Neural progenitor cell (in vitro differentiated cells): ENCODE measurements around the gene ATXN3L. TPM values are rescaled to one million over a fixed set of nuclear protein-coding genes. Genes with fewer than 3 reads are reported as not detected.

Experiments
- DNase-seq: peaks from one replicate; pipeline ENCODE4 v3.0.0-alpha.2; 2016; ENCODE audit warnings: low spot score
- H2AFZ ChIP-seq: fragments of 200-600 bp; sonication (generic); replicated peaks from 2 replicates; pipeline ENCODE4 v1.6.1; 2016; ENCODE audit warnings: antibody characterized with exemption
- H3F3A ChIP-seq: fragments of 200-600 bp; sonication (generic); 2 replicates; pipeline ENCODE4 v1.6.1; 2016; ENCODE audit warnings: antibody characterized with exemption, low read depth
- H3K27ac ChIP-seq: fragments of 200-600 bp; sonication (generic); 2 replicates; pipeline ENCODE4 v1.5.1; 2016; ENCODE audit warnings: mild to moderate bottlenecking
- H3K27me3 ChIP-seq: fragments of 200-600 bp; sonication (generic); 2 replicates; pipeline ENCODE4 v1.6.1; 2016; ENCODE audit warnings: mild to moderate bottlenecking, moderate library complexity
- H3K36me3 ChIP-seq: fragments of 200-600 bp; sonication (generic); 2 replicates; pipeline ENCODE4 v1.5.1; 2016
- H3K4me1 ChIP-seq: fragments of 200-600 bp; sonication (generic); 2 replicates; pipeline ENCODE4 v1.6.1; 2016; ENCODE audit warnings: mixed run types
- H3K4me2 ChIP-seq: fragments of 200-600 bp; sonication (generic); 2 replicates; pipeline ENCODE4 v1.6.1; 2016
- H3K4me3 ChIP-seq: fragments of 200-600 bp; sonication (generic); 2 replicates; pipeline ENCODE4 v1.5.1; 2016
- H3K79me2 ChIP-seq: fragments of 200-600 bp; sonication (generic); 2 replicates; pipeline ENCODE4 v1.6.1; 2016; ENCODE audit warnings: low read depth
- H3K9ac ChIP-seq: fragments of 200-600 bp; sonication (generic); 2 replicates; pipeline ENCODE4 v1.6.1; 2016
- H3K9me3 ChIP-seq: fragments of 200-600 bp; sonication (generic); 2 replicates; pipeline ENCODE4 v1.5.1; 2016; ENCODE audit warnings: low read depth
- H4K20me1 ChIP-seq: fragments of 200-600 bp; sonication (generic); 2 replicates; pipeline ENCODE4 v1.6.1; 2016; ENCODE audit warnings: low read depth
- H3K27ac Mint-ChIP-seq: 3 replicates; pipeline ENCODE4 v1.8.0; 2021; ENCODE audit warnings: mixed read lengths
- H3K27me3 Mint-ChIP-seq: 2 replicates; pipeline ENCODE4 v1.8.0; 2022; ENCODE audit warnings: low read depth, mild to moderate bottlenecking, inconsistent platforms, moderate library complexity, mixed read lengths; ENCODE audit not compliant: insufficient read depth
- H3K36me3 Mint-ChIP-seq: 3 replicates; pipeline ENCODE4 v1.8.0; 2021; ENCODE audit warnings: mixed read lengths
- H3K4me1 Mint-ChIP-seq: 3 replicates; pipeline ENCODE4 v1.8.0; 2021; ENCODE audit warnings: mixed read lengths
- H3K4me3 Mint-ChIP-seq: 3 replicates; pipeline ENCODE4 v1.8.0; 2021; ENCODE audit warnings: mild to moderate bottlenecking, moderate library complexity, mixed read lengths
- H3K9me3 Mint-ChIP-seq: 3 replicates; pipeline ENCODE4 v1.8.0; 2020; ENCODE audit warnings: mixed read lengths
- EZH2 ChIP-seq: fragments of 200-600 bp; sonication (generic); IDR thresholded peaks from 2 replicates; pipeline ENCODE4 v1.6.1; 2017; ENCODE audit warnings: antibody characterized with exemption, mild to moderate bottlenecking, moderate library complexity
- EZH2phosphoT487 ChIP-seq: fragments of 200-600 bp; sonication (generic); IDR thresholded peaks from 2 replicates; pipeline ENCODE4 v1.6.1; 2017; ENCODE audit warnings: antibody characterized with exemption
- total RNA-seq: library from RNA; depleted of rRNA; stranded (reverse); fragments of >200 nt; gene quantifications from 2 replicates; pipeline ENCODE4 v1.2.3, GENCODE V29; 2015; ENCODE audit warnings: low replicate concordance
- TF ChIP-seq, protein P1 (sequence below): fragments of 200-600 bp; sonication (generic); IDR thresholded peaks from 2 replicates; pipeline ENCODE4 v1.5.1; 2017; ENCODE audit warnings: antibody characterized with exemption, mild to moderate bottlenecking

The ATXN3L gene
- total RNA-seq, 1 donor from 2014 or later, result not detected

DNA sequence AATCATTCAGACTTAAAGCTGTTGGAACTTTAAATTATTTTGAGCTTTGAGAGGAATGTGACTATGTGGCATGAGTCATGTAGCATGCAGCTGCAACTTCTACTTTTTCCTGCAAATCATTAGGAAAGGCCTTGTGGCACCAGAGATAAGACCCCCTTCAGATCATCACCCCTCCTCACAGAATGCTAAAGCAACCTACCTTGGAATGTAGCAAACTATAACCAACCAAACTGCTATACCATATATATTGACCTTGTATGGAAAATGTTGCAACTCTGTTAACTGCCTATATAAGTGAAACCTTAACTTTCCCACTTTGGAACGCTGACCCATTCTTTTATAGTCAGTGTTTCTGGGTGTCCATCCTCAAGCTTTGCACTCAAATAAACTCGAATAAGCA is 32.0 kb downstream of the ATXN3L start:
- H3K9ac ChIP-seq, result no peak overlapping the region
- H3K79me2 ChIP-seq, result no peaks in the 10 kb centered on the region

DNA sequence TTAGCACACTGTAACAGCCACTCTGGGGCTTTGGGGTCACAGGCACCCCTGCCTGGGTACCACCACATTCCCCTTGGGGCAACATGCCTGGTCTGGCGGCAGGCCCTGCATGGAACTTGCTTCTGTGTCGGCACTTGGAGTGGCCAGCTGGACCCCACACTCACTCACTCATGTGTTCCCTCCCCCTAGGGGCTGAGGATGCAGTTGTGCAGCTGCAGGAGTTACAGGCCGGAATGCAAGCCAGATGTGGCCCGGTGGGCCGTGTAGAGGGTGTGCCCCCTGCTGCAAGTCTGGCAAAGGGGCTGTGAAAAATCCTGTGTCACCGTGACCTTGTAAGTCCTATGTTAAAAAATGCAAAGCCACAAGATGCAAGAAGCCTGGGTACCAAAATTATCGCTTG is 34.2 kb downstream of the ATXN3L start:
- Mint-ChIP-seq H3K4me3 (no peak overlapping the region), H3K27ac (no peak overlapping the region), H3K4me1 (peaks cover 24% of the 10 kb centered on the region), H3K36me3 (peaks cover 7% of the 10 kb centered on the region), H3K27me3 (peaks cover 4% of the 10 kb centered on the region), H3K9me3 (peaks cover 29% of the 10 kb centered on the region)
- Histone ChIP-seq H4K20me1 (no peaks in the 10 kb centered on the region), H3K4me3 (no peak overlapping the region), H3K9ac (no peak overlapping the region), H3K27ac (peak overlapping the region; percentile 26), H3K36me3 (no peaks in the 10 kb centered on the region), H3K9me3 (no peaks in the 10 kb centered on the region), H2AFZ (peak overlapping the region; percentile 56), H3K4me1 (peaks cover 35% of the 10 kb centered on the region), H3F3A (peaks cover 42% of the 10 kb centered on the region), H3K4me2 (no peak overlapping the region), H3K79me2 (no peaks in the 10 kb centered on the region), H3K27me3 (no peaks in the 10 kb centered on the region)
- TF ChIP-seq, protein P1, sequence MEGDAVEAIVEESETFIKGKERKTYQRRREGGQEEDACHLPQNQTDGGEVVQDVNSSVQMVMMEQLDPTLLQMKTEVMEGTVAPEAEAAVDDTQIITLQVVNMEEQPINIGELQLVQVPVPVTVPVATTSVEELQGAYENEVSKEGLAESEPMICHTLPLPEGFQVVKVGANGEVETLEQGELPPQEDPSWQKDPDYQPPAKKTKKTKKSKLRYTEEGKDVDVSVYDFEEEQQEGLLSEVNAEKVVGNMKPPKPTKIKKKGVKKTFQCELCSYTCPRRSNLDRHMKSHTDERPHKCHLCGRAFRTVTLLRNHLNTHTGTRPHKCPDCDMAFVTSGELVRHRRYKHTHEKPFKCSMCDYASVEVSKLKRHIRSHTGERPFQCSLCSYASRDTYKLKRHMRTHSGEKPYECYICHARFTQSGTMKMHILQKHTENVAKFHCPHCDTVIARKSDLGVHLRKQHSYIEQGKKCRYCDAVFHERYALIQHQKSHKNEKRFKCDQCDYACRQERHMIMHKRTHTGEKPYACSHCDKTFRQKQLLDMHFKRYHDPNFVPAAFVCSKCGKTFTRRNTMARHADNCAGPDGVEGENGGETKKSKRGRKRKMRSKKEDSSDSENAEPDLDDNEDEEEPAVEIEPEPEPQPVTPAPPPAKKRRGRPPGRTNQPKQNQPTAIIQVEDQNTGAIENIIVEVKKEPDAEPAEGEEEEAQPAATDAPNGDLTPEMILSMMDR, result peak; percentile 51
- no peak for TF ChIP-seq EZH2
- TF ChIP-seq EZH2phosphoT487, result no peak
- peak; percentile 80 for DNase-seq

More for the DNA sequence above, 32.0 kb downstream of the ATXN3L start:
- peaks cover 4% of the 10 kb centered on the region for H3K36me3 Mint-ChIP-seq
- TF ChIP-seq, protein P1, result no peak
- no peak for TF ChIP-seq EZH2
- TF ChIP-seq EZH2phosphoT487, result no peak
- Histone ChIP-seq H3K36me3 (no peaks in the 10 kb centered on the region), H3K4me3 (no peak overlapping the region), H3K4me2 (no peak overlapping the region), H4K20me1 (no peaks in the 10 kb centered on the region), H3K9me3 (no peaks in the 10 kb centered on the region), H3F3A (peaks cover 32% of the 10 kb centered on the region), H2AFZ (no peak overlapping the region), H3K27me3 (no peaks in the 10 kb centered on the region), H3K27ac (no peak overlapping the region), H3K4me1 (peaks cover 32% of the 10 kb centered on the region)
- H3K9me3 Mint-ChIP-seq, result peaks cover 25% of the 10 kb centered on the region
- DNase-seq, result no peak
- no peak overlapping the region for H3K4me3 Mint-ChIP-seq
- peaks cover 22% of the 10 kb centered on the region for H3K4me1 Mint-ChIP-seq
- no peak overlapping the region for H3K27ac Mint-ChIP-seq
- peaks cover 7% of the 10 kb centered on the region for H3K27me3 Mint-ChIP-seq

DNA sequence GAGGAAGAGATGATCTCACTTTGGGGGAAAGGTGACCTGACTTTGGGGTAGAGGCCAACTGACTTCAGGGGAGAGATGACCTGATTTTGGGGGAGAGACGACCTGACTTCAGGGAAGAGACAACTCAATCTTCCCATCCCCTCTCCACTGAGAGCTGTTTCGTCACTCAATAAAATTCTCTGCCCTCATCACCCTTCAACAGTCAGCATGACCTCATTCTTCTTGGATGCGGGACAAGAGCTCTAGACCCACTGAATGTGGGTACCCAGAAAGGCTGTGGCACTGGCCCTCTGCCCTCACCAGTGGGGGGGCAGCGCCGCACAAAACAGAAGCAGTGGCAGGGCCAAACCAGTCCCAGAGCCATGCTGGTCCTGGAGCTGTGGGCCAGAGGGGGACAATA is 34.6 kb downstream of the ATXN3L start:
- Histone ChIP-seq H3K27me3 (no peaks in the 10 kb centered on the region), H3K9ac (no peak overlapping the region), H3K36me3 (no peaks in the 10 kb centered on the region), H3K27ac (peak overlapping the region; percentile 26), H2AFZ (peak overlapping the region; percentile 56), H3K9me3 (no peaks in the 10 kb centered on the region), H3K4me1 (peaks cover 35% of the 10 kb centered on the region), H3F3A (peaks cover 42% of the 10 kb centered on the region), H3K4me3 (no peak overlapping the region), H3K4me2 (no peak overlapping the region), H3K79me2 (no peaks in the 10 kb centered on the region), H4K20me1 (no peaks in the 10 kb centered on the region)
- Mint-ChIP-seq H3K9me3 (peaks cover 29% of the 10 kb centered on the region), H3K27me3 (peaks cover 4% of the 10 kb centered on the region), H3K27ac (no peak overlapping the region), H3K4me1 (peaks cover 24% of the 10 kb centered on the region), H3K4me3 (no peak overlapping the region), H3K36me3 (peaks cover 7% of the 10 kb centered on the region)
- TF ChIP-seq EZH2, result no peak
- TF ChIP-seq, protein P1, result no peak
- no peak for TF ChIP-seq EZH2phosphoT487
- DNase-seq, result no peak
